Kidney (tissue), 14 donors: Measurements from ENCODE around the gene FCAR. TPM values are rescaled to one million over a fixed set of nuclear protein-coding genes. Genes with fewer than 3 reads are reported as not detected.
"Not testable (repeated sequence)": the region's sequence is repeated elsewhere in the genome, so short reads cannot be mapped to it uniquely, and the experiment has no call there.

ENCODE experiments used
- DNase-seq, 5 donors: peaks; one replicate each; pipeline ENCODE4 v3.0.0-alpha.2; 2013 to 2020
- FAIRE-seq: peaks from 2 replicates; lab custom pipeline; 2012; peaks lifted over from hg19 to GRCh38; lab: Jason Lieb, UNC
- H3K27ac ChIP-seq, 2 donors: one replicate each; pipeline ENCODE4 v1.7.0; 2013; ENCODE audit warnings: low read depth in 2 of 2, low read length in 2 of 2, inconsistent platforms in 1 of 2
- H3K27me3 ChIP-seq: one replicate; pipeline ENCODE4 v1.7.1; 2013; ENCODE audit warnings: low read length, inconsistent platforms; ENCODE audit not compliant: control insufficient read depth, insufficient read depth
- H3K36me3 ChIP-seq, 3 donors: one replicate each; pipeline versions ENCODE4 v1.7.0 to v1.7.1; 2013; ENCODE audit warnings: low read length in 3 of 3, control low read depth in 1 of 3, inconsistent platforms in 1 of 3; ENCODE audit not compliant: insufficient read depth in 3 of 3, control insufficient read depth in 2 of 3
- H3K4me1 ChIP-seq, 3 donors: one replicate each; pipeline versions ENCODE4 v1.7.0 to v1.7.1; 2013; ENCODE audit warnings: low read length in 3 of 3, inconsistent platforms in 1 of 3, low read depth in 1 of 3; ENCODE audit not compliant: control insufficient read depth in 2 of 3, insufficient read depth in 2 of 3
- H3K4me3 ChIP-seq, 3 donors: one replicate each; pipeline versions ENCODE4 v1.7.0 to v1.8.1; 2013; ENCODE audit warnings: low read length in 3 of 3, control low read depth in 1 of 3, inconsistent platforms in 1 of 3
- H3K9ac ChIP-seq, 3 donors: one replicate each; pipeline versions ENCODE4 v1.7.0 to v1.7.1; 2013; ENCODE audit warnings: low read length in 3 of 3, control low read depth in 1 of 3, inconsistent platforms in 1 of 3
- H3K9me3 ChIP-seq, 3 donors: one replicate each; pipeline versions ENCODE4 v1.7.0 to v1.7.1; 2013; ENCODE audit warnings: low read length in 3 of 3, control low read depth in 1 of 3, inconsistent platforms in 1 of 3; ENCODE audit not compliant: control insufficient read depth in 2 of 3, insufficient read depth in 1 of 3
- intact Hi-C: fragments of 100-400 bp; cut with DNase I; formaldehyde crosslinking; loops from one replicate; pipeline ENCODE4 v1.11.1; 2022
- polyA plus RNA-seq: library from polyadenylated mRNA; stranded (reverse); fragments of 350-450 nt; fragmentation: Illumina TruSeq; extraction: RNeasy Lipid Tissue Mini Kit (QIAGEN cat#74804); gene quantifications from one replicate; pipeline ENCODE4 v1.2.3, GENCODE V29; 2014; ENCODE audit warnings: low read depth, low replicate concordance; ENCODE audit not compliant: insufficient read depth
- total RNA-seq: library from RNA; stranded (reverse); fragmentation: NEBNext Ultra II Directional; extraction: Animal tissue kit (Norgen Biotek cat#: 25700); gene quantifications from one replicate; pipeline ENCODE4 v1.2.1, GENCODE V29; 2021
- TF ChIP-seq, protein P1 (sequence below): IDR thresholded peaks from 3 replicates; pipeline ENCODE4 v1.5.1; 2012; ENCODE audit warnings: mild to moderate bottlenecking, moderate library complexity, borderline replicate concordance; ENCODE audit not compliant: insufficient read depth; ENCODE audit errors: extremely low read depth
- donor health status: control.
- donor health status: control.
- donor health status: control.
- donor health status: control.
- donor health status: control.
- donor health status: DM: yes; HTN: yes; CAD: no.
- donor health status: Normal renal cell carcinoma (clear cell type).

Gene FCAR
- total and polyA plus RNA-seq, 2 donors from 2014 or later, result 1.8 TPM; not detected in 1

DNA sequence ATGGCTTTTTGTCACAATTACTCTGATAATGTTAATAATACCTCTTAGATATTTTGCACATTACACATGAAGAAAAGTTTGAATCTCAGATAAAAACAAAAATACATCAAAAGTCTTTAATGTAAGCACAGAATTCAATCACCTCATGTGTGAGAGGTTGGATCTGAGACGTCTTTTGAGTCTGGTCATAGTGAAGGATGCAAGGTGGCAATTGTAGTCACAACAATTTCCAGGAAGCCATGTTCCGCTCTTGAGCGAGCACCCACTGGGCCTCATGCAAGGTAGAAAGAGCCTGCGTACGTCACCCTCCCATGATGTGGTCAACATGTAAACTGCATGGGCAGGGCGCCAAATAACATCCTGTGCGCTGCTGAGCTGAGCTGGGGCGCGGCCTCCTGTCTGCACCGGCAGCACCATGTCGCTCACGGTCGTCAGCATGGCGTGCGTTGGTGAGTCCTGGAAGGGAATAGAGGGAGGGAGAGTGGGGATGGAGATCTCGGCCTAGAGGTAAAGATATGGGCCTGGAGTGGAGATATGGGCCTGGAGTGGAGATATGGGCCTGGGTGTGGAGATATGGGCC, 23.9 kb upstream of the FCAR start, which contains the start of gene KIR3DL2:
TSS of gene KIR3DL2 (plus strand) at position 383 of the 580 bp plus-strand sequence. CDS start at position 416, 33 bp downstream.
- H3K36me3 ChIP-seq, DNase-seq, H3K4me1 ChIP-seq, H3K27me3 ChIP-seq, H3K9me3 ChIP-seq, H3K4me3 ChIP-seq, H3K9ac ChIP-seq, intact Hi-C loops, FAIRE-seq, H3K27ac ChIP-seq: not testable (repeated sequence)

DNA sequence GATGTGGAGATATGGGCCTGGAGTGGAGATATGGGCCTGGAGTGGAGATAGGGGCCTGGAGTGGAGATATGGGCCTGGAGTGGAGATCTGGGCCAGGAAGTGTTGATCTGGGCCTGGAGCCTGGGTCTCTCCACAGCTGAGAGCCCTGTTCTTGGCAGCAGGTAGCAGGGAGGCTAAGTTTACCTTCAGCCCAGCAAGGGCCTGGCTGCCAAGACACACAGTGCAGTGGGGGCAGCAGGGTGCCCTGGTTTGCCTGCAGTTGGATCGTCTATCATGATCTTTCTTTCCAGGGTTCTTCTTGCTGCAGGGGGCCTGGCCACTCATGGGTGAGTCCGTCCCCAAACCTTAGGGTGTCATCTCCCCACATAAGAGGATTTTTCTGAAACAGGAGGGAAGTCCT, 23.1 kb upstream of the FCAR start:
- Histone ChIP-seq H3K4me3 (no peak overlapping the region), H3K9me3 (no peaks in the 10 kb centered on the region), H3K4me1 (no peaks in the 10 kb centered on the region), H3K9ac (no peak overlapping the region), H3K27me3 (no peaks in the 10 kb centered on the region), H3K36me3 (no peaks in the 10 kb centered on the region), H3K27ac (no peak overlapping the region)
- TF ChIP-seq, protein P1, sequence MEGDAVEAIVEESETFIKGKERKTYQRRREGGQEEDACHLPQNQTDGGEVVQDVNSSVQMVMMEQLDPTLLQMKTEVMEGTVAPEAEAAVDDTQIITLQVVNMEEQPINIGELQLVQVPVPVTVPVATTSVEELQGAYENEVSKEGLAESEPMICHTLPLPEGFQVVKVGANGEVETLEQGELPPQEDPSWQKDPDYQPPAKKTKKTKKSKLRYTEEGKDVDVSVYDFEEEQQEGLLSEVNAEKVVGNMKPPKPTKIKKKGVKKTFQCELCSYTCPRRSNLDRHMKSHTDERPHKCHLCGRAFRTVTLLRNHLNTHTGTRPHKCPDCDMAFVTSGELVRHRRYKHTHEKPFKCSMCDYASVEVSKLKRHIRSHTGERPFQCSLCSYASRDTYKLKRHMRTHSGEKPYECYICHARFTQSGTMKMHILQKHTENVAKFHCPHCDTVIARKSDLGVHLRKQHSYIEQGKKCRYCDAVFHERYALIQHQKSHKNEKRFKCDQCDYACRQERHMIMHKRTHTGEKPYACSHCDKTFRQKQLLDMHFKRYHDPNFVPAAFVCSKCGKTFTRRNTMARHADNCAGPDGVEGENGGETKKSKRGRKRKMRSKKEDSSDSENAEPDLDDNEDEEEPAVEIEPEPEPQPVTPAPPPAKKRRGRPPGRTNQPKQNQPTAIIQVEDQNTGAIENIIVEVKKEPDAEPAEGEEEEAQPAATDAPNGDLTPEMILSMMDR, result no peak
- intact Hi-C loops, result no loop called here
- FAIRE-seq, result no peak
- DNase-seq, result peak in 1 of 5 donors; percentile 54

GRCh38 chr19:54851353-54851752, 22.7 kb upstream of the FCAR start:
- no peak for DNase-seq
- H3K9me3 ChIP-seq, result no peaks in the 10 kb centered on the region
- H3K9ac ChIP-seq, result no peak overlapping the region
- H3K4me1 ChIP-seq, result no peaks in the 10 kb centered on the region
- FAIRE-seq, result no peak
- TF ChIP-seq, protein P1, result no peak
- H3K27ac ChIP-seq, result no peak overlapping the region
- H3K27me3 ChIP-seq, result no peaks in the 10 kb centered on the region
- no peak overlapping the region for H3K4me3 ChIP-seq
- no peaks in the 10 kb centered on the region for H3K36me3 ChIP-seq
- intact Hi-C loops, result no loop called here

- H3K9me3 ChIP-seq, H3K9ac ChIP-seq, H3K36me3 ChIP-seq, intact Hi-C loops, H3K27me3 ChIP-seq, H3K4me1 ChIP-seq, FAIRE-seq, H3K4me3 ChIP-seq, H3K27ac ChIP-seq, DNase-seq: not testable (repeated sequence)
Observed at GRCh38 chr19:54855241-54855640, 18.8 kb upstream of the FCAR start.

GRCh38 chr19:54858476-54858875, 15.6 kb upstream of the FCAR start:
- FAIRE-seq, H3K4me1 ChIP-seq, H3K27me3 ChIP-seq, H3K36me3 ChIP-seq, intact Hi-C loops, DNase-seq, H3K9ac ChIP-seq, H3K4me3 ChIP-seq, H3K27ac ChIP-seq, H3K9me3 ChIP-seq: not testable (repeated sequence)

GRCh38 chr19:54859421-54859820, 14.6 kb upstream of the FCAR start:
- H3K36me3 ChIP-seq, H3K27me3 ChIP-seq, FAIRE-seq, DNase-seq, H3K4me3 ChIP-seq, H3K9ac ChIP-seq, H3K9me3 ChIP-seq, intact Hi-C loops, H3K27ac ChIP-seq, H3K4me1 ChIP-seq: not testable (repeated sequence)

DNA sequence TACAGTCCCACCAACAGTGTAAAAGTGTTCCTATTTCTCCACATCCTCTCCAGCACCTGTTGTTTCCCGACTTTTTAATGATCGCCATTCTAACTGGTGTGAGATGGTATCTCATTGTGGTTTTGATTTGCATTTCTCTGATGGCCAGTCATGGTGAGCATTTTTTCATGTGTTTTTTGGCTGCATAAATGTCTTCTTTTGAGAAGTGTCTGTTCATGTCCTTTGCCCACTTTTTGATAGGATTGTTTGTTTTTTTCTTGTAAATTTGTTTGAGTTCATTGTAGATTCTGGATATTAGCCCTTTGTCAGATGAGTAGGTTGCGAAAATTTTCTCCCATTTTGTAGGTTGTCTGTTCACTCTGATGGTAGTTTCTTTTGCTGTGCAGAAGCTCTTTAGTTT, 10.6 kb upstream of the FCAR start:
- H3K9ac ChIP-seq, H3K27ac ChIP-seq, H3K27me3 ChIP-seq, intact Hi-C loops, H3K36me3 ChIP-seq, H3K4me3 ChIP-seq, FAIRE-seq, H3K4me1 ChIP-seq, DNase-seq, H3K9me3 ChIP-seq: not testable (repeated sequence)
